Activated CD4-positive, alpha-beta T cell treated with anti-CD3 and anti-CD28 coated beads, Interleukin-10, Interleukin-2, amounts not matched to agents 100 ng/mL and 50 ng/mL, durations not matched to agents 16 hours and 8 hours (primary cell): Measurements from ENCODE around the gene GRIK2.
"Not testable (repeated sequence)": the region's sequence is repeated elsewhere in the genome, so short reads cannot be mapped to it uniquely, and the experiment has no call there.

ENCODE experiments used
- DNase-seq: peaks from one replicate; pipeline ENCODE4 v3.0.0-alpha.2; 2020

Gene GRIK2

DNA sequence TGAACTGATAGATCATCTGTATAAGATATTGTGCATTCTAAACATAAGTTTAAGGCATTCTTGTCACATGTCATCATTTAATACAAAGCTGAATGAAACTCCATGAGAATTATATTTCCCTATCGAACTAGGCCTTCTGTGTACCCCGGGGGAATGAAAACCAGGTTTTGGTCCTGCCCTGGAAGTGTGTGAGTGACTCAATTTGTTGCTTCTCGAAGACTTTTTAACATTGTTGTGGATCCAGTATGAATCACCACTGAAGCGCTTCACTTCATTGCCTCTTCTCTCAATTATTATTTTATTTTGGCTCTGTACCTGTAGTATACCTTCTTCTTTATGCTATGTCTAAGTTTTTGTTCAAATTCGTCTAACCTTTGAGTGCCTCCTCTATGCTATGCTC lies 150.8 kb downstream of the GRIK2 start:
- no peak for DNase-seq

- DNase-seq: no peak
Measured at GRCh38 chr6:101545191-101545590, 151.7 kb downstream of the GRIK2 start.

DNA sequence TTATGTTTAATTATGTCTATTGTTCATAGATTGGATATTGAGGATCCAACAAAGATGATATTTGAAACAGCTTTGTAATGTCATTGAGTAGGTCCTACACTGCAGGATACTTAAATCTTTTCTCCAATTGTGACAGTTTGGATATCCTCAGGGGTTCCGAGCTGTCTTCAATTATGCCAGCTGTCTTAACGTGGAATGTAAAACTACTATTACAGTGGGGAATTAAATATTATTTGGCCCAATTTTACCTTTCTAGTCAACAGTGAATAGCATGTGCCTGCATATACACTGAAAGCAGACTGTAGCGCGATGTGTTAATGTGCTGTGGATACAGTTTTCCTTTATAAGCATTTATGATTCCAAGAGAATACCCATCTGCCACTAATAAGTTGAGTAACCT lies 156.9 kb downstream of the GRIK2 start:
- no peak for DNase-seq

GRCh38 chr6:101554231-101554630 lies 160.7 kb downstream of the GRIK2 start:
- DNase-seq: no peak

DNA sequence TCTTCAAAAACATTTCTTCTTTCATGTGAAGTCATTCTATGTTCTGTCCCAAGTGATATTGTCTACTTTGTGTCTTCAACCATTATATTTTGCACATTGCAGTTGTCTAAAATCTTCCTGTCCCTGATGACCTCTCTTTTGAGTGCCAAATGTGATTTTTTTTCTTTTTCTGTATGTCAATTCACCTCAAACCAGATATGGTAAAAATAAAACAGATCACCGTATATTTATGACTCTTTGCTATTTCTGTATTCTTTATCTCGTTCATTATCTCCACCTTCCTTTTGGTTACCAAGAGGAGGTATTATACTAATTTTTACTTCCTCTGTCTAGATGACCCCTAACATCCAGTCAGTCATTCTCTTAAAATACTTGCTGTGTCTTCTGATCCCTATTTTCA lies 165.2 kb downstream of the GRIK2 start:
- no peak for DNase-seq

DNA sequence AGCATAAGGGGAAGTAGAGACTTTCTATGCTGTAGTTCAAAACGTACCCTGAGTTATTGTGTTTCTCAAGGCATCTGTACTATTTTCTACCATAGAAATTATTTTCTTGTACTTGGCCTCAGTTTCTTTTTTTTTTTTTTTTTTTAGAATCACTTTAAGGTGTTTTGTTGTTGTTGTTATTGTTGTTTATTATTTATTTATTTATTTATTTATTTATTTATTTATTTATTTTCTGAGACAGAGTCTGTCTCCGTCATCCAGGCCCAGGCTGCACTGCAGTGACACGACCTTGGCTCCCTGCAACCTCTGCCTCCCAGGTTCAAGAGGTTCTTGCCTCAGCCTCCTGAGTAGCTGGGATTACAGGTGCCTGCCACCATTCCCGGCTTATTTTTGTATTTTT lies 179.1 kb downstream of the GRIK2 start:
- no peak for DNase-seq

- no peak for DNase-seq
Measured at GRCh38 chr6:101577091-101577490, 183.6 kb downstream of the GRIK2 start.

GRCh38 chr6:101578306-101578705 lies 184.8 kb downstream of the GRIK2 start:
- DNase-seq: no peak

DNA sequence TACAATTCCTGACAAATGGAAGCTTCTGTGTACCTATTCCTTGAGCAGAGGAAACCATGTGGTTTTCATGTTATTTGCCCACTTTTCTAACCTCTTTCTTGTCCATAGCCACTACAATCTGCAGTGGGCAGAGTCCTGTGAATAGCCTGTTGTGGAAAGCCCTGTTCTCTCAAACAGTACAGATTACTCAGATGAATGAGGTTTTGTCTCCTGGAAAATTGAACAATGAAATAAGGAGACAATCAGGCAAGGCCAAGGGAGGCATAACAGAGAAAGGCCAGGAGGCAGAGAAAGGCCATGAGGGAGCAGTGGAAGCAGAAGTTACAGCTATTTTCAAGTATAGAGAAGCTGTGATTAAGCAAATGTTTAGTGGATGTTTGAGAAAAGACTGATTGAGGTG lies 189.3 kb downstream of the GRIK2 start:
- DNase-seq: no peak

GRCh38 chr6:101585501-101585900 lies 192.0 kb downstream of the GRIK2 start:
- DNase-seq: no peak

DNA sequence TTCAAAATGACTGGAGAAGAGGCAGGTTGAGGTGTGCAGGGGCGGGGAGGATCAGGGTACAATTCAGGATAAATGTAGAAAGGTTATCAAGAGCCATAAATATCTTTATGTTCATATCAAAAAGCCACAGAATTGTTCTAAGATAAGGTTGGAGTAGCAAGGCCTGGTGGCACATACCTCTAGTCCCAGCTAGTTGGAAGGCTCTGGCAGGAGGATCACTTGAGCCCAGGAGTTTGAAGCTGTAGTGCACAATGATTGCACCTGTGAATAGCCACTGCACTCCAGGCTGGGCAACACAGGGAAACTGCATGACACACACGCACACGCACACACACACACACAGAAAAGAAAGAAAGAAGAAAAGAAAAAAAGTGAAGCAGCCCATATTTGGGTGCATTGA lies 194.8 kb downstream of the GRIK2 start:
- no peak for DNase-seq

GRCh38 chr6:101595276-101595675 lies 201.8 kb downstream of the GRIK2 start:
- no peak for DNase-seq

DNA sequence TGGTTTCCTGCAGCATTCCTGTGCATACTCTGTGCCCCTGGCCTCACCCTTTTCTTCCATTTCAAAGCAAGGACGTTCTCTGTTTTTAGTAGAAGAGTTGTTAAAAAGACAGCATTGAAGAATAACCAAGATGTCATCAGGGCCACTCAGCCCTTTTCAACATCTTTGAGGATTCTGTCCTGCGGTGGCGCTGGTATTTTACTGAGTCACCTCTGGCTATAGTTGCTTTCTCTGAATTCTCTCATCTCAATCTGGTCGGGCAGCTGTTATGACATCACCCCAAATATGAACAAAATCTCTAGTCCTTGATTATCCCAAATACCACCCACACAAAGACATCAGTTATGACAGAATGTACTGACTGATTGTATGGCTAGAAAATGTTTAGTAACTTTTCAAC lies 204.2 kb downstream of the GRIK2 start:
- DNase-seq: no peak

DNA sequence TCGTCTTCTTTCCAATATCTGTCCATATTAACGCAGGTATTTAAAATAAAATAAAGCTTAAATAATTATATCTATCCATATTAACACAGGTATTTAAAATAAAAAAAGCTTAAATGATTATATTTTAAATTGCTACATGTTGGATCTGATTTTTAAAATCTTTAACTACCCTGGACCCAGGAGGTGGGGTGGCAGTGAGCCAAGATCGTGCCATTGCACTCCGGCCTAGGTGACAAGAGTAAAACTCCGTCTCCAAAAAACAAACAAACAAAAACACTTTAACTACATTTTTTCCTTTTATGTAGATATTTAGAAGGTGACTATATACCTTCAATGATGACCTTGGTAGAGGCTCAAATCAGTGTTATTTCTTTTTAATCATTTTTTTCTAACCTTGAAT lies 211.9 kb downstream of the GRIK2 start:
- no peak for DNase-seq

- peak; percentile 41 for DNase-seq
Measured at GRCh38 chr6:101605874-101606273, 212.4 kb downstream of the GRIK2 start.

DNA sequence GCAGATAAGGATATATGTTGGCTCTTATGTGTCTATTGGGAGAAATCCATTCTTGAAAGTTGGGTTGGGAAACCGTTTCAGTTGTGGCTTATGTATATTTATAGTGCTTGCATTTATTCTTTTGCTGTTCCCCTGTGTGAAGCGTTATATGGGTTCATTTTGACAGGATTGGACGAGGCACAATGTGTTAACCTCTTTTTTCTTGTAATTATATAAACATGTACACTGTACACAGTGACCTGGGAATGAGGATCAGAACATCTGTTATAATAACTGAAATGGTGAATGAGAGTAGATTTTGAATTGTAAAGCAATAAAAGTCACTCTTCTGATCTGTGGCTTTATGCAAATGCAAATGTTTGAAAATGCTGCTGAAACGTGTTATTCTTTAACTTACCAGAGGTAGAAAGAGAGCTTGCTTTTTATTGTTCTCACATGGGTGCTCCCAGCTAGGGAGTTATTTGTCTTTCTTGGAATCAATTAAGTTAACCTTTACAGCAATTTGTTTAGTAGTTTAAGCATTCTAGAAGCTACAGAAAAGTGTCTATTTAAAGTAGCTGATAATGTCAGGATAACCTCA lies 213.7 kb downstream of the GRIK2 start:
- DNase-seq: no peak

- DNase-seq: no peak
Measured at GRCh38 chr6:101608703-101609102, 215.2 kb downstream of the GRIK2 start.

DNA sequence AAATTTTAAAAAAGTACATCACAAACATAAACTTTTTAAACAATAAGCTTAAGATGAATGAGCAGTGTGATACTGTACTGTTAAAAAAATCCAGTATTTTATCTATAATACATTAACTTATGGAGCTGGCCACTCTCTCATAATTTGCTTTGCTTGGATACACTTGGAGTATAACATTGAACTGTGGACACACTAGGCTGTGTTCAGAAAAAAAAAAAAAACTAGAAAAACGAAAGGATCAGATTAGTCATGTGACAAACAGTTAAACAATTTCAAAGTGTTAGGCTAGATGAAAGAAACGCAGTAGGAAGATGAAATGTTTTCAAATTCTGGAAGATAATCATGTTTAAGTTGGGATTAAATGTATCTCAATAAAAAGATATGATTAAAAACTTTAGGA lies 220.0 kb downstream of the GRIK2 start:
- DNase-seq: no peak

- DNase-seq: peak; percentile 17
Measured at GRCh38 chr6:101614774-101615173, 221.3 kb downstream of the GRIK2 start.

DNA sequence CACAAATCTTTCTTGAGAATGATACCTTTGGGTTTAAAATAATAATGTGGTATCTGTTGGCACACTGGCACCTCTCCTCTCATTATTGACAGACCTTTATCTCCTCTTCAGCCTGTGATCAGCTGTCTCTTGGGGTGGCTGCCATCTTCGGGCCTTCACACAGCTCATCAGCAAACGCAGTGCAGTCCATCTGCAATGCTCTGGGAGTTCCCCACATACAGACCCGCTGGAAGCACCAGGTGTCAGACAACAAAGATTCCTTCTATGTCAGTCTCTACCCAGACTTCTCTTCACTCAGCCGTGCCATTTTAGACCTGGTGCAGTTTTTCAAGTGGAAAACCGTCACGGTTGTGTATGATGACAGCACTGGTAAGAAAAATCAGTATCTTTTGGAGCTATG lies 232.8 kb downstream of the GRIK2 start:
- DNase-seq: no peak

GRCh38 chr6:101630941-101631340 lies 237.4 kb downstream of the GRIK2 start:
- no peak for DNase-seq

- no peak for DNase-seq
Measured at GRCh38 chr6:101633081-101633480, 239.6 kb downstream of the GRIK2 start.

- not testable (repeated sequence) for DNase-seq
Measured at GRCh38 chr6:101638865-101639264, 245.4 kb downstream of the GRIK2 start.

DNA sequence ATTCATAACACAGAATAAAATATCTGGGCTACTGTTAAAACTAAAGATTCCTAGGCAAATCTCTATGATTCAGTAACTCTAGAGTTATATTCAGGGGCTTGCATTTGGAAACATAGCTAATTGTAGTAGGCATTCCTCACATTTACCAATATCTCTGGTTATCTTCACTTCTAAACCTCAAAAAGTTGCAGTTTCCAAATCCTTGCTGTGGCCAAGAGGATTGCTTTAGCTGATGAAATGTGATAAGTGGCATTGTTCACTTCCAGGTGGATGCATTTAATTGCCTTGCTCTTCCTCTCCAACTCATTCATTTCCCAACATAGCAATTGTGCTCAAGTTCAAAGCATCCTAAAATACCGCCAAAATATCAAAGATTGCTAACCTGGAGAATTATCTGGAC lies 246.6 kb downstream of the GRIK2 start:
- no peak for DNase-seq

- no peak for DNase-seq
Measured at GRCh38 chr6:101645770-101646169, 252.3 kb downstream of the GRIK2 start.
